ENCODE results near the gene ANO7. TPM values are rescaled to one million over a fixed set of nuclear protein-coding genes. Genes with fewer than 3 reads are reported as not detected.
A peak's percentile ranks its signal among the peaks of the same experiment; 100 is the strongest.

The ANO7 gene
- total and polyA plus RNA-seq, 2 of the 13 experiments (the other 11 are each of a cell fraction or from before 2014, with no cell fraction given) = 4.1 to 4.9 TPM

DNA sequence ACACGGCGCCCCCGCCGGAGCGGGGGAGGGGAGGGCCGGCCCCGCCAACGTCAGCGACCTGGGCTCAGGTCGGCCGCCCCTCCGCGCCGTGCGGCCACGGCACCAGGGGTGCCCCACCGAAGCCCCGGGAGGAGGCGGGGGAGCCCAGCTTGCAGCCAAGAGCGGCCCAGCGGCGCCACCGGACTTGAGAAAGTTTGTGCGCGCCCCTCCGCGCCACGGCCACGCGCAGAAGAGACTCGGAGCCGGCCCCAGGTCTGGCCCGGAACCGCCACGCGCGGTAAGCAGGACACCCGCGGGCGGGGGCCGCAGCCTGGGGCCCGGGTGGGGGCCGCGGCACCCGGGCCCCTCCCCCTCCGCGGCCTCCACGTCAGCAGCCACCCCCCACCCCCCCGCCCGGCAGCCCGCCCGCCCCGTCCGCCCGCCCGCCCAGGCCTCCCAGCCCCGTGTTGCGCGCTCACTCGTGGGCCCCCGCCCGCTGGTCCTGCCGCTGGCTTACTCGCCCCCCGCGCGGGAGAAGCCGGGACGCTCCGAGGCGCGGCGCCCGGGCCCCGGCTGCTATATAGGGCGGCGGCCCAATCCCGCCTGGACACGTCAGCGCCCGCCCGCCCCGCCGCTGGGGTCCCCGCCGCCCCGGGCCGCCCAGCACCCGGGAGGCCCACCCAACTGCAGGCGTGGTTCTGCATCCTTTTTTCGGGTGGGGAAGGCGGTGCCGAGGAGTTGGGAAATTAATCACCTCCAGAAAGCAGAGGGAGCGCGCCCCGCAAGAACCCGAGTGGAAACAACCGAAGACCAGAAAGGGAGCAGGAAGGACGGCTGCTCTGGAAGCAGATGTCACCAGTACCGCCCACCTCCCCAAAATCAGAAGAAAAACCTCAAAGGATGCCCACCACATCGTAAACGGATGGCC, 84.1 kb downstream of the ANO7 start (continued):
- TF ChIP-seq AHDC1 (CRISPR knock-in tag; IDR thresholded peaks at IDR 0.05; ENCODE audit: borderline replicate concordance) = no peak
- TF ChIP-seq, protein P1, sequence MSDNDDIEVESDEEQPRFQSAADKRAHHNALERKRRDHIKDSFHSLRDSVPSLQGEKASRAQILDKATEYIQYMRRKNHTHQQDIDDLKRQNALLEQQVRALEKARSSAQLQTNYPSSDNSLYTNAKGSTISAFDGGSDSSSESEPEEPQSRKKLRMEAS (IDR thresholded peaks at IDR 0.05) = peak; percentile 29; the same call in 1 of the 2 replicates
- TF ChIP-seq HOXA7 (CRISPR knock-in tag; IDR thresholded peaks at IDR 0.05) = no peak
- TF ChIP-seq ZNF784 (CRISPR knock-in tag; IDR thresholded peaks at IDR 0.05; ENCODE audit: borderline replicate concordance) = 0 out of 2 replicates have a peak, but pooled peaks have one; percentile 8
- TF ChIP-seq, protein P2, sequence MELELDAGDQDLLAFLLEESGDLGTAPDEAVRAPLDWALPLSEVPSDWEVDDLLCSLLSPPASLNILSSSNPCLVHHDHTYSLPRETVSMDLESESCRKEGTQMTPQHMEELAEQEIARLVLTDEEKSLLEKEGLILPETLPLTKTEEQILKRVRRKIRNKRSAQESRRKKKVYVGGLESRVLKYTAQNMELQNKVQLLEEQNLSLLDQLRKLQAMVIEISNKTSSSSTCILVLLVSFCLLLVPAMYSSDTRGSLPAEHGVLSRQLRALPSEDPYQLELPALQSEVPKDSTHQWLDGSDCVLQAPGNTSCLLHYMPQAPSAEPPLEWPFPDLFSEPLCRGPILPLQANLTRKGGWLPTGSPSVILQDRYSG (CRISPR knock-in tag; IDR thresholded peaks at IDR 0.05) = peak; percentile 6; the same call in 1 of the 2 replicates
- TF ChIP-seq RXRB (CRISPR knock-in tag; IDR thresholded peaks at IDR 0.05; ENCODE audit: borderline replicate concordance) = peak; percentile 7; the same call in 1 of the 2 replicates
- 0 out of 2 replicates have a peak, but pooled peaks have one; percentile 7 for TF ChIP-seq EED (CRISPR knock-in tag; IDR thresholded peaks at IDR 0.05)
- TF ChIP-seq, protein P3, sequence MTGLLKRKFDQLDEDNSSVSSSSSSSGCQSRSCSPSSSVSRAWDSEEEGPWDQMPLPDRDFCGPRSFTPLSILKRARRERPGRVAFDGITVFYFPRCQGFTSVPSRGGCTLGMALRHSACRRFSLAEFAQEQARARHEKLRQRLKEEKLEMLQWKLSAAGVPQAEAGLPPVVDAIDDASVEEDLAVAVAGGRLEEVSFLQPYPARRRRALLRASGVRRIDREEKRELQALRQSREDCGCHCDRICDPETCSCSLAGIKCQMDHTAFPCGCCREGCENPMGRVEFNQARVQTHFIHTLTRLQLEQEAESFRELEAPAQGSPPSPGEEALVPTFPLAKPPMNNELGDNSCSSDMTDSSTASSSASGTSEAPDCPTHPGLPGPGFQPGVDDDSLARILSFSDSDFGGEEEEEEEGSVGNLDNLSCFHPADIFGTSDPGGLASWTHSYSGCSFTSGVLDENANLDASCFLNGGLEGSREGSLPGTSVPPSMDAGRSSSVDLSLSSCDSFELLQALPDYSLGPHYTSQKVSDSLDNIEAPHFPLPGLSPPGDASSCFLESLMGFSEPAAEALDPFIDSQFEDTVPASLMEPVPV (CRISPR knock-in tag; IDR thresholded peaks at IDR 0.05) = no peak
- 0 out of 2 replicates have a peak, but pooled peaks have one; percentile 41 for TF ChIP-seq NRL (CRISPR knock-in tag; IDR thresholded peaks at IDR 0.05; ENCODE audit: borderline replicate concordance)
- peak; percentile 64; the same call in 1 of the 2 replicates for TF ChIP-seq XBP1 (CRISPR knock-in tag; IDR thresholded peaks at IDR 0.05)
- TF ChIP-seq AGO2 (optimal IDR thresholded peaks at IDR 0.05; ENCODE audit: low read depth, low read length) = peak; percentile 92
- TF ChIP-seq, protein P4, sequence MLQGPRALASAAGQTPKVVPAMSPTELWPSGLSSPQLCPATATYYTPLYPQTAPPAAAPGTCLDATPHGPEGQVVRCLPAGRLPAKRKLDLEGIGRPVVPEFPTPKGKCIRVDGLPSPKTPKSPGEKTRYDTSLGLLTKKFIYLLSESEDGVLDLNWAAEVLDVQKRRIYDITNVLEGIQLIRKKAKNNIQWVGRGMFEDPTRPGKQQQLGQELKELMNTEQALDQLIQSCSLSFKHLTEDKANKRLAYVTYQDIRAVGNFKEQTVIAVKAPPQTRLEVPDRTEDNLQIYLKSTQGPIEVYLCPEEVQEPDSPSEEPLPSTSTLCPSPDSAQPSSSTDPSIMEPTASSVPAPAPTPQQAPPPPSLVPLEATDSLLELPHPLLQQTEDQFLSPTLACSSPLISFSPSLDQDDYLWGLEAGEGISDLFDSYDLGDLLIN (CRISPR knock-in tag; IDR thresholded peaks at IDR 0.05; ENCODE audit: borderline replicate concordance) = 0 out of 2 replicates have a peak, but pooled peaks have one; percentile 61
- TF ChIP-seq ZMYM4 (CRISPR knock-in tag; IDR thresholded peaks at IDR 0.05) = peak; percentile 12; the same call in 1 of the 2 replicates
- TF ChIP-seq NFYC (CRISPR knock-in tag; IDR thresholded peaks at IDR 0.05) = peak; percentile 25; the same call in 1 of the 2 replicates
- no peak; the same call in 1 of the 2 replicates for TF ChIP-seq GZF1 (CRISPR knock-in tag; IDR thresholded peaks at IDR 0.05)
- TF ChIP-seq, protein P5, sequence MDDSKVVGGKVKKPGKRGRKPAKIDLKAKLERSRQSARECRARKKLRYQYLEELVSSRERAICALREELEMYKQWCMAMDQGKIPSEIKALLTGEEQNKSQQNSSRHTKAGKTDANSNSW (CRISPR knock-in tag; IDR thresholded peaks at IDR 0.05; ENCODE audit: borderline replicate concordance) = 0 out of 2 replicates have a peak, but pooled peaks have one; percentile 14
